ACC112 (cell line): ENCODE results near the gene FAM98B.

Experiments used
- H2AFZ ChIP-seq: fragments of 200-600 bp; sonication (generic); one replicate; pipeline ENCODE4 v1.6.0; 2017; ENCODE audit warnings: antibody characterized with exemption, low read length; ENCODE audit not compliant: unreplicated experiment
- H3K27ac ChIP-seq: fragments of 200-600 bp; sonication (generic); 2 replicates; pipeline ENCODE4 v1.5.1; 2014; ENCODE audit warnings: low read depth, mild to moderate bottlenecking, antibody characterized with exemption, low read length, moderate library complexity
- H3K27me3 ChIP-seq: fragments of 200-600 bp; sonication (generic); 2 replicates; pipeline ENCODE4 v1.6.1; 2014; ENCODE audit warnings: mild to moderate bottlenecking, antibody characterized with exemption, low read length, moderate library complexity, mixed read lengths; ENCODE audit not compliant: insufficient read depth
- H3K36me3 ChIP-seq: fragments of 200-600 bp; sonication (generic); 2 replicates; pipeline ENCODE4 v1.6.1; 2016; ENCODE audit warnings: mild to moderate bottlenecking, antibody characterized with exemption, low read length, moderate library complexity, mixed read lengths; ENCODE audit not compliant: insufficient read depth
- H3K4me1 ChIP-seq: fragments of 200-600 bp; sonication (generic); one replicate; pipeline ENCODE4 v1.6.1; 2016; ENCODE audit warnings: low read length, mixed read lengths; ENCODE audit not compliant: insufficient read depth, unreplicated experiment, control insufficient read depth
- H3K4me3 ChIP-seq: fragments of 200-600 bp; sonication (generic); 2 replicates; pipeline ENCODE4 v1.5.1; 2014; ENCODE audit warnings: mild to moderate bottlenecking, low read depth, low read length
- H3K79me2 ChIP-seq: fragments of 200-600 bp; sonication (generic); one replicate; pipeline ENCODE4 v1.6.0; 2016; ENCODE audit warnings: low read length; ENCODE audit not compliant: control insufficient read depth, unreplicated experiment, insufficient read depth

Gene FAM98B

DNA sequence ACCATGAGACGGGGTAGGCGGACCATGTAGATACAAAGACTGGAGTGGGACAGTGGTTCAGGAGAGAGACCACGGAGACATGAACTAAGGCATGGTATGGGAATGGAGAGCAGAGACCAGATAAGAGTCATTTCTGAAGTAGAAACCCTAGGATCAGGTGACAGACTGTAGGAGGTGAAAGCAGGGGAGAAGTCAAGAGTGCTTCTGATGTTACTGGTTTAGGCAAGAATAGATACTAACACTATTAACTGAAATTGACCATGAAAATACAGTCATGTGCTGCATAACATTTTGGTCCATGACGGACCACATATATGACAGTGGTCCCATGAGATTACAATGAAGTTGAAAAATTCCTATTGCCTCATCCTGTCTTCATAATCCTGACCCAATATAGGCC, 69.0 kb downstream of the FAM98B start:
- Histone ChIP-seq H3K27me3 (no peaks in the 10 kb centered on the region), H3K36me3 (no peaks in the 10 kb centered on the region), H3K4me3 (no peak overlapping the region), H2AFZ (no peak overlapping the region), H3K4me1 (no peaks in the 10 kb centered on the region), H3K79me2 (no peaks in the 10 kb centered on the region), H3K27ac (no peak overlapping the region)

DNA sequence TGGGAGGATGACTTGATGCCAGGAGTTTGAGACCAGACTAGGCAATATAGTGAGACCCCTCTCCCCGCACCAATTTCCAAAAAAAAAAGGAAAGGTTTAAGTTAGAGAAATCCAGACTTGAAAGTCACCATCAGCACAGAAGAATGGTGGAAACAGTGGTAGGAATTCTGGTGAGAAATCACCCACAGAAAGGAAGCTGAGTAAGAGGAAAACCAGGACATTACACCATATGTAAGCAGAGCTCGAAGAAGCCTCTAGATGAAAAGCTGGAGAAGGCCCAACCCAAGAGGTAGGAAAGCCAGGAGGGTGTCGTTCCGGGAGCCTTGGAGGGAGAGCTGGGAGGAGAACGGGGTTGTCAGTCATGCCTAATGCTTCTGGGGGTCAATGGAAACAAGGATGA, 70.2 kb downstream of the FAM98B start:
- Histone ChIP-seq H3K36me3 (no peaks in the 10 kb centered on the region), H2AFZ (no peak overlapping the region), H3K79me2 (no peaks in the 10 kb centered on the region), H3K4me1 (peaks cover 5% of the 10 kb centered on the region), H3K4me3 (no peak overlapping the region), H3K27ac (no peak overlapping the region), H3K27me3 (no peaks in the 10 kb centered on the region)

DNA sequence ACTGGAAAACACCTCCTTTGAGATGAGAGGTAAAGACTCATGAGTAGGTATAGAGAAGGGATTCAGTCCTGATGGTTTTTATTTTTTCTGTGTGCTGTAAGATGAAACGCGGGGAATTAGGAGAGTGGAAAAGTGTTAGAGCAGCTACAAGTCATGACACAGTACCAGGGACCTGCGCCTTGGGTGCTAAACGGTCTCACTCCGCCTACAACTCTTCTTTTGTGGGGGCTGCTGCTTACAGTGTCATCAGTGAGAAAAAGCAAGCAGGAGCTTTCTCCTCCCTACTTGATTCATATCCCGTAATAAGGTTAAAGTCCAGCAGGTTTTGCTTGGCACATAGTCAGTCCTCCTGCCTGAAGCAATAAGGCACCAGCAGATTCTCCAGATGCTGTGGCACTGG, 71.6 kb downstream of the FAM98B start:
- H3K79me2 ChIP-seq, result no peaks in the 10 kb centered on the region
- H2AFZ ChIP-seq, result no peak overlapping the region
- no peak overlapping the region for H3K4me3 ChIP-seq

DNA sequence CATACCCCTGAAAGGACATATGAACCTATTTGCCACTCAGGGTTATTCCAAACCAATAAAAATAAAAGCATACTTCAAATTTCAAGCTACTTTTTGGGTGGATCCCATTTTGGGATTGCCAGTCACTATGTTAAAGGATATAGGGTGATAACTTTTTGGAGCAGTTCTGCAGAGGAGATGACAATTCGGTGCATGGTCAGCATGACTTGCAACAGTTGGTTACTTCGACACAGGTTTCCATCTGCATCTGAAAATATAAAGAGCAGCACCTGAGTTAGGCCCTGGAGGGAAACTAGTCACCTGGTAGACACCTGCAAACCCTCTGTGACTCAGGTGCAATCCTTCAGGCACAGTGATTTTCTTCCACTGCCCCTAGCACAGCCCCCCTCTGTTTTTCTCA, 72.2 kb downstream of the FAM98B start:
- Histone ChIP-seq H3K27me3 (no peaks in the 10 kb centered on the region), H3K4me3 (no peak overlapping the region), H3K79me2 (no peaks in the 10 kb centered on the region), H3K4me1 (peaks cover 19% of the 10 kb centered on the region), H3K36me3 (no peaks in the 10 kb centered on the region), H2AFZ (no peak overlapping the region), H3K27ac (no peak overlapping the region)

More for the DNA sequence above, 71.6 kb downstream of the FAM98B start:
- Histone ChIP-seq H3K36me3 (no peaks in the 10 kb centered on the region), H3K27ac (no peak overlapping the region), H3K27me3 (no peaks in the 10 kb centered on the region), H3K4me1 (peaks cover 13% of the 10 kb centered on the region)

DNA sequence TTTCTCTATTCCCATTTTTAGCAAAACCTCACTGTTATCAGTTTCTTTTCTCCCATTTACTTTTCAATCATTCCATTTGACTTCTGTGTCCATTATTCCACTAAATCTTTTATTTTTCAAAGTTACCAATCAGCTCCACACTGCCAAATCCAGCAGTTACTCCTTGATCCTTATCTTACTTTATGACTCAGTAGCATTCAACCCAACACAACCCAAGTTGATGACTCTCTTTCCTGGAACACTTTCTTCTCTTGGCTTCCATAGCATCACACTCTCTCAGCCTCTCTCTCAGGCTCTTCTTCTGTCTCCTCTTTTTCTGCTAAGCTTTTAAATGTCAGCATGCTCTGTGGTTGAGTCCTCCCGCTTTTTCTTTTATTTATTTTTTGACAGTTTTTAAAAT, 74.4 kb downstream of the FAM98B start:
- no peaks in the 10 kb centered on the region for H3K27me3 ChIP-seq
- no peak overlapping the region for H2AFZ ChIP-seq
- H3K4me3 ChIP-seq, result no peak overlapping the region
- no peaks in the 10 kb centered on the region for H3K36me3 ChIP-seq
- peaks cover 26% of the 10 kb centered on the region for H3K4me1 ChIP-seq
- H3K79me2 ChIP-seq, result no peaks in the 10 kb centered on the region
- peak overlapping the region; percentile 5; the same call in 1 of the 2 replicates for H3K27ac ChIP-seq

DNA sequence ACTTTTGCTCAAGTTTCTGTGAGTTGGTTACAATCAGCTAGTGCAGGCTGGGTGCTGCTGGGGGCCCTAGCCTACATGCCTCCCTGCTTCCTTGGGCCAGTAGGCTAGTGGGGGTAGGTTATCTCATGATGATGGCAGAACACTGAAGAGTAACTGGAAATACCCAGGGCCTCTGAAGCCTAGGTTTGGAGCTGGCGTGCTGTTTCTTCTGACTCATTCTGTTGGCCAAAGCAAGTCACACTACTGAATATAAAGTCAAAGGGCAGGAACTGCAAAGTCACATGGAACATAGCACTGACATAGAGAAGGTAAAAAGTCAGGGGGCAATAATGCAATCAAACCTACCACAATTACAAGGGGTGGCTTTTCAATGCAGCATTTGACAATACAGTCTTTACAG, 76.2 kb downstream of the FAM98B start:
- H3K4me1 ChIP-seq, result peaks cover 26% of the 10 kb centered on the region
- no peak overlapping the region for H2AFZ ChIP-seq
- no peaks in the 10 kb centered on the region for H3K27me3 ChIP-seq
- H3K4me3 ChIP-seq, result no peak overlapping the region
- H3K79me2 ChIP-seq, result no peaks in the 10 kb centered on the region
- no peaks in the 10 kb centered on the region for H3K36me3 ChIP-seq
- no peak overlapping the region; the same call in 1 of the 2 replicates for H3K27ac ChIP-seq

DNA sequence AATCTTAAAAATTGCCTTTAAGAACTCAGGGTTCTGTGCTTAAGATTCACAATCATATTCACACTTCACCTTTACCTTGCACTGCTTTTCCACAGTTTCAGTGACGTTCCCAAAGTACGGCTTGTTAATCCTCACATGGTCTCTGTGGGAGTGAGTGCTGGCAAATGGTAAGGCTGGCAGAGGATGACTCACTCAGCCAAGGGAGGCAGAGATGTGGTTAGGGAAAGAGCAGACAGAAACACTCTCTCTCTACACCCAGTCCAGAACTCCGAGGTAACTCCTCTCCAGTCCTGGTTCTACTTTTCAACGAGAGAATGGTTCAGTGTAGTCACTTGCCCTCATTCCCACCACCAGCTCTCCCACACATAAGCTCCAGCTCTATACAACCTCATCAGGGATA, 77.6 kb downstream of the FAM98B start:
- Histone ChIP-seq H3K27ac (peak overlapping the region; percentile 22; the same call in 1 of the 2 replicates), H3K27me3 (no peaks in the 10 kb centered on the region), H3K4me1 (peaks cover 40% of the 10 kb centered on the region), H3K36me3 (no peaks in the 10 kb centered on the region), H3K4me3 (no peak overlapping the region), H2AFZ (no peak overlapping the region), H3K79me2 (no peaks in the 10 kb centered on the region)

DNA sequence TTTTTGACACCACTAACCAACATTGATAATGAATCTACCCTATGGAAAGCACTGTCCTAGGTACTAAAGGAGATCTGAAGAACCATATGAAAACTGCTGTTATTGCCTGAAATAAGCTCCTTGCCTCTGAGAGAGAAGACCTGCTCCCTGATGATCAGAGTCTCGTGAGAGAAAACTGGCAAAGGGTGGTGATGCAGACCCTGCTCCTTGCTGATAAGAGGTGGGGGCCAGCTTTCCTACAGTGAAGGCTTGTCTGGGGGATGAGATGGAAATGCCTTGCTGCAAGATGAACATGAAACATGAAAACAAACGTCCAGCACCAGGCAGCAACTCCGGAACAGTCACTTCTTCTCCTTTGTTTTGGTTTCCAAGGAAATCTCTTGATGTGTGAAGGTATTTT, 78.8 kb downstream of the FAM98B start:
- Histone ChIP-seq H3K36me3 (no peaks in the 10 kb centered on the region), H3K27me3 (no peaks in the 10 kb centered on the region)

DNA sequence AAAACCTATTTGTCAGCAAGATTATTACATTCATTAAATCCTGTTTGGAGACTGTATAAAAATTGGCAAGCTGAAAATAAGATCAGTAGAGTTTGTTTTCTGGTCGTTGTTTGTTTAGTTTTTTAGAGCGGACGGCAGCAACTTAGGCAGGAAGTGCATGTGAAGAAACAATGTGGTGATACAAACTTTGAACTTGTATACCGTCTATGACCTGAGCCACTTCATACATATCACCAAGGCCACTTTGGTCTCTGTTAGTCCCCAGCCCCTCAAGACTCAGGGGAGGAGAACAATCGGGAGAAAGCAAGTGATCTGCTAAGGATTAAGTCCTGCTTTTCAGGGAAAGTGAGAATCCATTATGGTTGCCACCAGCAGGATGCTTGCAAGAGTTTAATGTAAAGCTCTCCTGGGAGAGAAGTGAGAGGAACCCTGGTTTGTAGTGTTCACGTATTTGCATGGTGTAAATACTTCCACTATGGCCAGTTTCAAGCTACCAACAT, 79.5 kb downstream of the FAM98B start:
- no peak overlapping the region for H3K27ac ChIP-seq
- H3K36me3 ChIP-seq, result no peaks in the 10 kb centered on the region
- no peaks in the 10 kb centered on the region for H3K79me2 ChIP-seq
- peaks cover 45% of the 10 kb centered on the region for H3K4me1 ChIP-seq
- no peak overlapping the region for H3K4me3 ChIP-seq
- H2AFZ ChIP-seq, result no peak overlapping the region
- no peaks in the 10 kb centered on the region for H3K27me3 ChIP-seq

More for the DNA sequence above, 78.8 kb downstream of the FAM98B start:
- Histone ChIP-seq H2AFZ (no peak overlapping the region), H3K79me2 (no peaks in the 10 kb centered on the region), H3K4me3 (no peak overlapping the region), H3K4me1 (peaks cover 45% of the 10 kb centered on the region), H3K27ac (no peak overlapping the region)

DNA sequence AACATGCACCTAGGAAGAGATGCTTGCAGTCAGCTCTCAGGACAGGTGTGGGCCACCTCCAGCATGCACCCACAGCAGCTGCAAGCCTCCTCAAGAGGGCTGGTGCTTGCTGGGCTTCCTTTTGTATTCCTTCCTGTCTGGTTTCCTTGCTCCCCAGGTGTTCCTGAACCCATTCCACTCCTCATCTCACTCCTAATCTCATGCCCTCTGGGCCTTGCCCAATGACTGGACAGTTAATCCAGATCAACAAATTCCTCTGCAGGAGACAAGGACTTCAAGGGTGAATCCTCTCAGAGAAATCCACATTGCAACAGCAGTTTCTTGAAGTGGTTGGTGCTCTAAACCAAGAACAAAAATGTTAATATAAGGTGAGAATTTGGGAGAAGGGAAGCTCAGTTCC, 80.0 kb downstream of the FAM98B start:
- peaks cover 41% of the 10 kb centered on the region for H3K4me1 ChIP-seq
- no peak overlapping the region for H3K27ac ChIP-seq
- H2AFZ ChIP-seq, result no peak overlapping the region
- no peaks in the 10 kb centered on the region for H3K36me3 ChIP-seq
- H3K4me3 ChIP-seq, result no peak overlapping the region
- no peaks in the 10 kb centered on the region for H3K27me3 ChIP-seq
- H3K79me2 ChIP-seq, result no peaks in the 10 kb centered on the region

DNA sequence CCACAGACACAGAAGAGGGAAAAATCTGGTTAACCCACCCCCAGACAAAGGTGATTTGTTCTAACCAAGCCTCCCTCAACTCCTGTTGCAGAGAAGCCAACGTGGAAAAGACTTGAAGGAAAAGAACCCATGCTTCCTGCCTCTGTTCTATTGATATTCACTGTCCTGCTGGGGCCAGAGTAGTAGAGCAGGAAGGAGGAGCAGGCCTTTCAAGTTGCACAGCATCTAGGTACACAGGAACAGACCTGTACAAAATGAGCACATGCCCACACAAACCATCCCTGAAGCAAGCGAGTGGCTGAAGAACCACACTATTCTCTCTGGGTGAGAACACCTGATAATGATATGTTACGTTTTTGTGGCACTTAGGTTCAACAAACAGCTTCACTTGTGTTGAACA, 80.8 kb downstream of the FAM98B start:
- H2AFZ ChIP-seq, result no peak overlapping the region
- peaks cover 39% of the 10 kb centered on the region for H3K4me1 ChIP-seq
- H3K27ac ChIP-seq, result no peak overlapping the region
- no peaks in the 10 kb centered on the region for H3K27me3 ChIP-seq
- no peaks in the 10 kb centered on the region for H3K36me3 ChIP-seq
- no peak overlapping the region for H3K4me3 ChIP-seq
- H3K79me2 ChIP-seq, result no peaks in the 10 kb centered on the region
